Measurements from ENCODE around the gene TCAP.
A peak's percentile ranks its signal among the peaks of the same experiment; 100 is the strongest.

The TCAP gene

GRCh38 chr17:39651923-39652586 is 13.1 kb upstream of the TCAP start:
- DNase-seq: no peak

- DNase-seq: no peak
Measured at GRCh38 chr17:39652587-39653315, 12.4 kb upstream of the TCAP start.

- DNase-seq: no peak
Measured at GRCh38 chr17:39653316-39653661, 11.9 kb upstream of the TCAP start.

GRCh38 chr17:39653662-39654331 is 11.4 kb upstream of the TCAP start:
- peak; percentile 90 for DNase-seq

GRCh38 chr17:39655105-39655504 is 10.0 kb upstream of the TCAP start:
- DNase-seq: no peak

GRCh38 chr17:39658346-39658745 is 6.8 kb upstream of the TCAP start:
- no peak for DNase-seq

- DNase-seq: no peak
Measured at GRCh38 chr17:39658760-39659159, 6.4 kb upstream of the TCAP start.

- DNase-seq: no peak
Measured at GRCh38 chr17:39659279-39660010, 5.7 kb upstream of the TCAP start.

GRCh38 chr17:39660011-39660360 is 5.2 kb upstream of the TCAP start:
- no peak for DNase-seq

GRCh38 chr17:39660397-39661385 is 4.5 kb upstream of the TCAP start:
- no peak for DNase-seq

GRCh38 chr17:39661744-39662541 is 3.2 kb upstream of the TCAP start:
- DNase-seq: no peak

- DNase-seq: no peak
Measured at GRCh38 chr17:39662551-39663339, 2.4 kb upstream of the TCAP start.

- no peak for DNase-seq
Measured at GRCh38 chr17:39663340-39663687, 1.8 kb upstream of the TCAP start.

GRCh38 chr17:39663688-39664580 is 1.2 kb upstream of the TCAP start:
- DNase-seq: peak; percentile 67

GRCh38 chr17:39665642-39666224 is 584 bp downstream of the TCAP start:
- DNase-seq: peak; percentile 69

- DNase-seq: no peak
Measured at GRCh38 chr17:39666231-39666600, 1.1 kb downstream of the TCAP start.

- no peak for DNase-seq
Measured at GRCh38 chr17:39666601-39667261, 1.6 kb downstream of the TCAP start.

GRCh38 chr17:39667262-39667944 is 2.3 kb downstream of the TCAP start:
- peak; percentile 91 for DNase-seq

Measured in hematopoietic multipotent progenitor cell treated with erythropoietin and hydrocortisone succinate and interleukin-3 and kit ligand, for 6 days (in vitro differentiated cells).